RWPE2 (cell line): ENCODE data around the gene SIPA1L2.

ENCODE experiments used
- ATAC-seq: fragments of 200-7000 bp; cut with Tn5 transposase; 3 replicates; pipeline ENCODE4 v1.9.1; 2021; ENCODE audit warnings: low read depth
- DNase-seq: peaks from one replicate; pipeline ENCODE4 v3.0.0-alpha.2; 2020; ENCODE audit warnings: low spot score
- H3K27ac ChIP-seq: fragments of 450-650 bp; 2 replicates; pipeline ENCODE4 v1.5.1; 2017; ENCODE audit warnings: mild to moderate bottlenecking; ENCODE audit not compliant: poor library complexity, severe bottlenecking
- H3K27me3 ChIP-seq: fragments of 250-450 bp; sonication (Bioruptor Pico); 2 replicates; pipeline ENCODE4 v1.5.1; 2021; ENCODE audit warnings: mild to moderate bottlenecking, moderate library complexity; ENCODE audit not compliant: insufficient read depth, poor library complexity, severe bottlenecking
- H3K36me3 ChIP-seq: fragments of 250-450 bp; sonication (Bioruptor Pico); 2 replicates; pipeline ENCODE4 v1.5.1; 2020; ENCODE audit warnings: low read depth, mild to moderate bottlenecking, moderate library complexity
- H3K4me1 ChIP-seq: fragments of 250-450 bp; sonication (Bioruptor Pico); 2 replicates; pipeline ENCODE4 v1.5.1; 2021; ENCODE audit warnings: mild to moderate bottlenecking, moderate library complexity; ENCODE audit not compliant: insufficient read depth, poor library complexity, severe bottlenecking
- H3K4me3 ChIP-seq: fragments of 250-450 bp; sonication (Bioruptor Pico); 2 replicates; pipeline ENCODE4 v1.5.1; 2021; ENCODE audit warnings: mild to moderate bottlenecking, moderate library complexity; ENCODE audit not compliant: severe bottlenecking
- H3K9me3 ChIP-seq: fragments of 250-450 bp; sonication (Bioruptor Pico); 2 replicates; pipeline ENCODE4 v1.5.1; 2021; ENCODE audit warnings: mild to moderate bottlenecking, moderate library complexity; ENCODE audit not compliant: severe bottlenecking
- CTCF ChIP-seq: fragments of 450-650 bp; IDR thresholded peaks from one replicate; pipeline ENCODE4 v1.5.1; 2017; ENCODE audit warnings: mild to moderate bottlenecking, moderate library complexity; ENCODE audit not compliant: poor library complexity, severe bottlenecking

SIPA1L2 gene

GRCh38 chr1:232620356-232620969 lies 9.5 kb downstream of the SIPA1L2 start:
- Histone ChIP-seq H3K36me3 (no peaks in the 10 kb centered on the region), H3K4me1 (no peaks in the 10 kb centered on the region), H3K4me3 (no peak overlapping the region), H3K27me3 (no peaks in the 10 kb centered on the region), H3K9me3 (no peaks in the 10 kb centered on the region), H3K27ac (no peak overlapping the region)
- DNase-seq (no peak), ATAC-seq (no peak; the same call in 2 of the 3 replicates)
- TF ChIP-seq CTCF = no peak

- DNase-seq (no peak), ATAC-seq (no peak)
- Histone ChIP-seq H3K4me1 (no peaks in the 10 kb centered on the region), H3K4me3 (no peak overlapping the region), H3K9me3 (no peaks in the 10 kb centered on the region), H3K27ac (no peak overlapping the region), H3K36me3 (no peaks in the 10 kb centered on the region), H3K27me3 (no peaks in the 10 kb centered on the region)
- TF ChIP-seq CTCF = no peak
Observed at GRCh38 chr1:232617237-232617636, 12.7 kb downstream of the SIPA1L2 start.

GRCh38 chr1:232615306-232615800 lies 14.6 kb downstream of the SIPA1L2 start:
- no peak overlapping the region for H3K27ac ChIP-seq
- no peak for ATAC-seq
- no peaks in the 10 kb centered on the region for H3K36me3 ChIP-seq
- H3K4me3 ChIP-seq = no peak overlapping the region
- no peak for TF ChIP-seq CTCF
- no peaks in the 10 kb centered on the region for H3K9me3 ChIP-seq
- H3K4me1 ChIP-seq = no peaks in the 10 kb centered on the region
- H3K27me3 ChIP-seq = no peaks in the 10 kb centered on the region
- DNase-seq = no peak

- no peaks in the 10 kb centered on the region for H3K9me3 ChIP-seq
- H3K4me1 ChIP-seq = no peaks in the 10 kb centered on the region
Observed at GRCh38 chr1:232614811-232615210, 15.1 kb downstream of the SIPA1L2 start.

More at GRCh38 chr1:232614811-232615210, 15.1 kb downstream of the SIPA1L2 start:
- no peak overlapping the region for H3K4me3 ChIP-seq
- no peak for TF ChIP-seq CTCF
- no peaks in the 10 kb centered on the region for H3K36me3 ChIP-seq
- DNase-seq (no peak), ATAC-seq (no peak)
- H3K27ac ChIP-seq = no peak overlapping the region
- no peaks in the 10 kb centered on the region for H3K27me3 ChIP-seq
